ENCODE results near the gene PCDHB10.
"Not testable (repeated sequence)": the region's sequence is repeated elsewhere in the genome, so short reads cannot be mapped to it uniquely, and the experiment has no call there.

PCDHB10 gene

DNA sequence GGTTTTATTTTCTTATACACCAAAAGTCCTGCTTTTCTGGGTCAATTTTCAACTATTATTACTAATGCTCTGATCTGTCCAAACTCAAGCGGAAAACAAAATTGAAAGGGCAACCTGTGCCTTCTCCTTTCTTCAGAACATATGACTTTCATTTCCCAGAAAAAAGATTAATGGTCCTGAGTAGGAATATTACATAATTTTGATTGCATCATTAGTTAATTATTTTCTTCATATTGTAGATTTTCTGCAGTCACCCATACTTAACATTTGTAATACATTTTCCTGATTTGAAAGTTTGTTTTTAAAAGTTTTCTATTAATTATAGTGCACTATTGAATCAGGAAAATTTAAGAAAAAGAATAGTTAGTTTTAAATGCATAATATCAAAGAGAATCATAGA, 16.2 kb upstream of the PCDHB10 start:
- no peaks in the 10 kb centered on the region for H3K4me1 Mint-ChIP-seq
- ATAC-seq (replicated peaks; ENCODE audit: extremely low read depth, poor library complexity, severe bottlenecking) (no peak), DNase-seq (ENCODE audit: low spot score in 2 of 2) (no peak)
- peaks cover 2% of the 10 kb centered on the region for H3K36me3 Mint-ChIP-seq (ENCODE audit: insufficient read depth)
- H3K9me3 Mint-ChIP-seq, result no peaks in the 10 kb centered on the region
- no peak overlapping the region for H3K4me3 Mint-ChIP-seq
- no peak overlapping the region for H3K27ac Mint-ChIP-seq (ENCODE audit: low read depth)
- H3K27me3 Mint-ChIP-seq, result peaks cover 27% of the 10 kb centered on the region

DNA sequence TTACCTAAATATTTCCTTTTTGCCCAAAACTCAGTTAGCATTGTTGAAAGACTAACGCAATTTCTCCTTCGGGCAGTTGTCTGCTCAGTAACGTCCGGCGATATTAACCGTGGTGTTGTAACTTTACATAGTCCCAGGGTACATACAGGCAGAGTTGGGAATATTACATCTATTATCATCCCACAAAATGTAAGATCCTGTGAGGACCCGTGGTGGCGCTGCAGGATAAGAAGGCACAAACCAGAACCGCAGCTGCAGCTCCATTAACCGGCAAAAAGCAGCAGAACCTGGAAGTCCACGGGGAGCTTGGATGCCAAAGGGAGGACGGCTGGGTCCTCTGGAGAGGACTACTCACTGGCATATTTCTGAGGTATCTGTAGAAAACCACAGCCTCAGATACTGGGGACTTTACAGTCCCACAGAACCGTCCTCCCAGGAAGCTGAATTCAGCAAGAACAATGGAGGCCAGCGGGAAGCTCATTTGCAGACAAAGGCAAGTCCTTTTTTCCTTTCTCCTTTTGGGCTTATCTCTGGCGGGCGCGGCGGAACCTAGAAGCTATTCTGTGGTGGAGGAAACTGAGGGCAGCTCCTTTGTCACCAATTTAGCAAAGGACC, 14.5 kb upstream of the PCDHB10 start, which contains the start of gene PCDHB8:
Gene PCDHB8 (plus strand): TSS at position 214 of the 615 bp plus-strand sequence. CDS start 245 bp downstream, at position 459.
- H3K27ac Mint-ChIP-seq (ENCODE audit: low read depth); H3K4me1 Mint-ChIP-seq; H3K9me3 Mint-ChIP-seq; H3K36me3 Mint-ChIP-seq (ENCODE audit: insufficient read depth); DNase-seq (ENCODE audit: low spot score in 2 of 2); ATAC-seq (replicated peaks; ENCODE audit: extremely low read depth, poor library complexity, severe bottlenecking); H3K4me3 Mint-ChIP-seq: not testable (repeated sequence)
- H3K27me3 Mint-ChIP-seq, result peaks cover 34% of the 10 kb centered on the region

DNA sequence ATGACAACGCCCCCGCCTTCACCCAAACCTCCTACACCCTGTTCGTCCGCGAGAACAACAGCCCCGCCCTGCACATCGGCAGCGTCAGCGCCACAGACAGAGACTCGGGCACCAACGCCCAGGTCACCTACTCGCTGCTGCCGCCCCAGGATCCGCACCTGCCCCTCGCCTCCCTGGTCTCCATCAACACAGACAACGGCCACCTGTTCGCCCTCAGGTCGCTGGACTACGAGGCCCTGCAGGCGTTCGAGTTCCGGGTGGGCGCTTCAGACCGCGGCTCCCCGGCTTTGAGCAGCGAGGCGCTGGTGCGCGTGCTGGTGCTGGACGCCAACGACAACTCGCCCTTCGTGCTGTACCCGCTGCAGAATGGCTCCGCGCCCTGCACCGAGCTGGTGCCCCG, 12.8 kb upstream of the PCDHB10 start:
- not testable (repeated sequence) for DNase-seq (ENCODE audit: low spot score in 2 of 2); H3K36me3 Mint-ChIP-seq (ENCODE audit: insufficient read depth); H3K27ac Mint-ChIP-seq (ENCODE audit: low read depth); H3K4me1 Mint-ChIP-seq; H3K9me3 Mint-ChIP-seq; H3K4me3 Mint-ChIP-seq; ATAC-seq (replicated peaks; ENCODE audit: extremely low read depth, poor library complexity, severe bottlenecking)
- H3K27me3 Mint-ChIP-seq, result peaks cover 33% of the 10 kb centered on the region

DNA sequence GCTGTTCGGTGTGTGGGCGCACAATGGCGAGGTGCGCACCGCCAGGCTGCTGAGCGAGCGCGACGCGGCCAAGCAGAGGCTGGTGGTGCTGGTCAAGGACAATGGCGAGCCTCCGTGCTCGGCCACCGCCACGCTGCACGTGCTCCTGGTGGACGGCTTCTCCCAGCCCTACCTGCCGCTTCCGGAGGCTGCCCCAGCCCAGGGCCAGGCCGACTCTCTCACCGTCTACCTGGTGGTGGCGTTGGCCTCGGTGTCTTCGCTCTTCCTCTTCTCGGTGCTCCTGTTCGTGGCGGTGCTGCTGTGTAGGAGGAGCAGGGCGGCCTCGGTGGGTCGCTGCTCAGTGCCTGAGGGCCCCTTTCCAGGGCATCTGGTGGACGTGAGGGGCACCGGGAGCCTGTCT, 12.3 kb upstream of the PCDHB10 start:
- H3K9me3 Mint-ChIP-seq; H3K27ac Mint-ChIP-seq (ENCODE audit: low read depth); H3K4me3 Mint-ChIP-seq; H3K4me1 Mint-ChIP-seq; DNase-seq (ENCODE audit: low spot score in 2 of 2); ATAC-seq (replicated peaks; ENCODE audit: extremely low read depth, poor library complexity, severe bottlenecking); H3K36me3 Mint-ChIP-seq (ENCODE audit: insufficient read depth): not testable (repeated sequence)
- H3K27me3 Mint-ChIP-seq, result peaks cover 38% of the 10 kb centered on the region

DNA sequence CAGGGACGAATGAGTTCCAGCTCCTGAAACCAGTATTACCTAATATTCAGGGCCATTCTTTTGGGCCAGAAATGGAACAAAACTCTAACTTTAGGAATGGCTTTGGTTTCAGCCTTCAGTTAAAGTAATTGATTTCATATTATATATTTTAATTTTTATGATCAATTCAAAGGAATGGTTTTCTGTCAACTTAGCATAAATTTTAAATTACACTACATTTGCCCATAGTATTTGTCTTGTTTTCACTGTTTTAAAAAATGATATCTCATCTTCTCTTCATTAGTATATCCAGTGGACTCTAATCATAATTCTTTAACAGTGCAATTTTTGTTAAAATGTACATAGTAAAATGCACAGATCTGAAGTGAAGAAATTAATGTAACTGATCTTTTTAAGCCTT, 11.8 kb upstream of the PCDHB10 start:
- DNase-seq (ENCODE audit: low spot score in 2 of 2) (no peak), ATAC-seq (replicated peaks; ENCODE audit: extremely low read depth, poor library complexity, severe bottlenecking) (no peak)
- no peaks in the 10 kb centered on the region for H3K4me1 Mint-ChIP-seq
- no peak overlapping the region for H3K27ac Mint-ChIP-seq (ENCODE audit: low read depth)
- no peaks in the 10 kb centered on the region for H3K9me3 Mint-ChIP-seq
- peaks cover 2% of the 10 kb centered on the region for H3K36me3 Mint-ChIP-seq (ENCODE audit: insufficient read depth)
- no peak overlapping the region for H3K4me3 Mint-ChIP-seq
- peaks cover 43% of the 10 kb centered on the region for H3K27me3 Mint-ChIP-seq

DNA sequence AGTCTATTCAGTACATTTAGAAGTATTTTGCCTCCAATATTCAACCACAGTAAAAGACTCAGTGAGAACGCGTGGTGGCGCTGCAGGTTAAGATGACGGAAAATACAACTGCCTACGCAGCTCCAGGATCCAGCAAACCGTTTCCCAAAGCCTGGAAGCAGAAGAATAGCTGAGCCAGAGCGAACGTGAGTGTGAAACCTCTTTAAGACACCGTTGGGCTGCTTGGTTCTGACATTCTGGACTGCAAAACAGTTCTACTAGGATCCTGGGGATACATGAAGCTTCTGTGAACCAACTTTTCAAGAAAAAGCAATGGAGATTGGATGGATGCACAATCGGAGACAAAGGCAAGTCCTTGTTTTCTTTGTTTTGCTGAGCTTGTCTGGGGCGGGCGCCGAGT, 9.9 kb upstream of the PCDHB10 start, which contains the start of gene PCDHB16:
Gene PCDHB16 (plus strand): TSS at position 140 of the 400 bp plus-strand sequence. CDS start 173 bp downstream, at position 313.
- DNase-seq (ENCODE audit: low spot score in 2 of 2) (no peak), ATAC-seq (replicated peaks; ENCODE audit: extremely low read depth, poor library complexity, severe bottlenecking) (no peak)
- peaks cover 5% of the 10 kb centered on the region for H3K9me3 Mint-ChIP-seq
- no peak within 1 kb of the TSS for H3K27ac Mint-ChIP-seq (ENCODE audit: low read depth)
- peaks cover 57% of the 10 kb centered on the region for H3K27me3 Mint-ChIP-seq
- peaks cover 6% of the 10 kb centered on the region for H3K4me1 Mint-ChIP-seq
- peaks cover 2% of the 10 kb centered on the region for H3K36me3 Mint-ChIP-seq (ENCODE audit: insufficient read depth)
- no peak within 1 kb of the TSS for H3K4me3 Mint-ChIP-seq

DNA sequence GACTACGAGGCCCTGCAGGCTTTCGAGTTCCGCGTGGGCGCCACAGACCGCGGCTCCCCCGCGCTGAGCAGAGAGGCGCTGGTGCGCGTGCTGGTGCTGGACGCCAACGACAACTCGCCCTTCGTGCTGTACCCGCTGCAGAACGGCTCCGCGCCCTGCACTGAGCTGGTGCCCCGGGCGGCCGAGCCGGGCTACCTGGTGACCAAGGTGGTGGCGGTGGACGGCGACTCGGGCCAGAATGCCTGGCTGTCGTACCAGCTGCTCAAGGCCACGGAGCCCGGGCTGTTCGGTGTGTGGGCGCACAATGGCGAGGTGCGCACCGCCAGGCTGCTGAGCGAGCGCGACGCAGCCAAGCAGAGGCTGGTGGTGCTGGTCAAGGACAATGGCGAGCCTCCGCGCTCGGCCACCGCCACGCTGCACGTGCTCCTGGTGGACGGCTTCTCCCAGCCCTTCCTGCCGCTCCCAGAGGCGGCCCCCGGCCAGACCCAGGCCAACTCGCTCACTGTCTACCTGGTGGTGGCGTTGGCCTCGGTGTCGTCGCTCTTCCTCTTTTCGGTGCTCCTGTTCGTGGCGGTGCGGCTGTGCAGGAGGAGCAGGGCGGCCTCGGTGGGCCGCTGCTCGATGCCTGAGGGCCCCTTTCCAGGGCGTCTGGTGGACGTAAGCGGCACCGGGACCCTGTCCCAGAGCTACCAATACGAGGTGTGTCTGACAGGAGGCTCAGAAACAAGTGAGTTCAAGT, 7.9 kb upstream of the PCDHB10 start:
- not testable (repeated sequence) for H3K36me3 Mint-ChIP-seq (ENCODE audit: insufficient read depth); ATAC-seq (replicated peaks; ENCODE audit: extremely low read depth, poor library complexity, severe bottlenecking); H3K27ac Mint-ChIP-seq (ENCODE audit: low read depth); DNase-seq (ENCODE audit: low spot score in 2 of 2); H3K4me3 Mint-ChIP-seq; H3K9me3 Mint-ChIP-seq
- peaks cover 72% of the 10 kb centered on the region for H3K27me3 Mint-ChIP-seq
- H3K4me1 Mint-ChIP-seq, result peaks cover 12% of the 10 kb centered on the region

DNA sequence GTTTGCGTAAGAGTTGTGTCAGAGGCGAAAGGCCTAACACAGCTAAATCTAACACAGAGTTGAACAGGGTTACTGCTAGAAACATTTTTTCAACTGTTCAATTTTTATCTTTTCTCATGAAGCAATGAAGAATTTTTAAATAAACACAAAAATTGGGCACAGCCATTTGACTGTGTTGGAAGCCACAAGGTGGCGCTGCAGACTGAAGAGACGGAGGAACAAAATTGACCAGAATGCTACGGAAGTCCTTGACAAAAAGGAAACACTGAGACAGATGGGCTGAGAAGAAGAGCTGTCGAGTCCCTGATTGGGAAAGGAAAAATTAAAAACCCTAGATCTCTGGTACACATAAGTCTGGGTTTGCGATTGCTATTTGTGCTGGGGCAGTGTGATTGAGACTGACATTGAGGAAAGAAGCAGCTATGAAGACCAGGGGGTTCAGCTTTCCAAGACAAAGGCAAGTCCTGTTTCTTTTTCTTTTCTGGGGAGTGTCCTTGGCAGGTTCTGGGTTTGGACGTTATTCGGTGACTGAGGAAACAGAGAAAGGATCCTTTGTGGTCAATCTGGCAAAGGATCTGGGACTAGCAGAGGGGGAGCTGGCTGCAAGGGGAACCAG, 5.1 kb upstream of the PCDHB10 start, which contains the start of gene PCDHB9:
Gene PCDHB9 (plus strand): TSS at position 265 of the 616 bp plus-strand sequence. CDS start 158 bp downstream, at position 423.
- peaks cover 82% of the 10 kb centered on the region for H3K27me3 Mint-ChIP-seq
- ATAC-seq (replicated peaks; ENCODE audit: extremely low read depth, poor library complexity, severe bottlenecking), result no peak
- H3K36me3 Mint-ChIP-seq (ENCODE audit: insufficient read depth), result peaks cover 4% of the 10 kb centered on the region
- no peak for DNase-seq (ENCODE audit: low spot score in 2 of 2)
- peak within 1 kb of the TSS; percentile 53 for H3K4me3 Mint-ChIP-seq
- H3K9me3 Mint-ChIP-seq, result peaks cover 5% of the 10 kb centered on the region
- no peak within 1 kb of the TSS for H3K27ac Mint-ChIP-seq (ENCODE audit: low read depth)
- H3K4me1 Mint-ChIP-seq, result peaks cover 12% of the 10 kb centered on the region

DNA sequence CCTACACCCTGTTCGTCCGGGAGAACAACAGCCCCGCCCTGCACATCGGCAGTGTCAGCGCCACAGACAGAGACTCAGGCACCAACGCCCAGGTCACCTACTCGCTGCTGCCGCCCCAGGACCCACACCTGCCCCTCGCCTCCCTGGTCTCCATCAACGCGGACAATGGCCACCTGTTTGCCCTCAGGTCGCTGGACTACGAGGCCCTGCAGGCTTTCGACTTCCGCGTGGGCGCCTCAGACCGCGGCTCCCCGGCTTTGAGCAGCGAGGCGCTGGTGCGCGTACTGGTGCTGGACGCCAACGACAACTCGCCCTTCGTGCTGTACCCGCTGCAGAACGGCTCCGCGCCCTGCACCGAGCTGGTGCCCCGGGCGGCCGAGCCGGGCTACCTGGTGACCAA, 3.5 kb upstream of the PCDHB10 start:
- not testable (repeated sequence) for ATAC-seq (replicated peaks; ENCODE audit: extremely low read depth, poor library complexity, severe bottlenecking); H3K36me3 Mint-ChIP-seq (ENCODE audit: insufficient read depth); H3K9me3 Mint-ChIP-seq; DNase-seq (ENCODE audit: low spot score in 2 of 2); H3K27ac Mint-ChIP-seq (ENCODE audit: low read depth); H3K4me3 Mint-ChIP-seq
- Mint-ChIP-seq H3K4me1 (peaks cover 12% of the 10 kb centered on the region), H3K27me3 (peaks cover 81% of the 10 kb centered on the region)

DNA sequence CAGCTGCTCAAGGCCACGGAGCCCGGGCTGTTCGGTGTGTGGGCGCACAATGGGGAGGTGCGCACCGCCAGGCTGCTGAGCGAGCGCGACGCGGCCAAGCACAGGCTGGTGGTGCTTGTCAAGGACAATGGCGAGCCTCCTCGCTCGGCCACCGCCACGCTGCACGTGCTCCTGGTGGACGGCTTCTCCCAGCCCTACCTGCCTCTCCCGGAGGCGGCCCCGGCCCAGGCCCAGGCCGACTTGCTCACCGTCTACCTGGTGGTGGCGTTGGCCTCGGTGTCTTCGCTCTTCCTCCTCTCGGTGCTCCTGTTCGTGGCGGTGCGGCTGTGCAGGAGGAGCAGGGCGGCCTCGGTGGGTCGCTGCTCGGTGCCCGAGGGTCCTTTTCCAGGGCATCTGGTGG, 3.0 kb upstream of the PCDHB10 start:
- peaks cover 80% of the 10 kb centered on the region for H3K27me3 Mint-ChIP-seq
- not testable (repeated sequence) for DNase-seq (ENCODE audit: low spot score in 2 of 2); ATAC-seq (replicated peaks; ENCODE audit: extremely low read depth, poor library complexity, severe bottlenecking); H3K27ac Mint-ChIP-seq (ENCODE audit: low read depth); H3K4me3 Mint-ChIP-seq; H3K36me3 Mint-ChIP-seq (ENCODE audit: insufficient read depth); H3K9me3 Mint-ChIP-seq
- peaks cover 12% of the 10 kb centered on the region for H3K4me1 Mint-ChIP-seq

DNA sequence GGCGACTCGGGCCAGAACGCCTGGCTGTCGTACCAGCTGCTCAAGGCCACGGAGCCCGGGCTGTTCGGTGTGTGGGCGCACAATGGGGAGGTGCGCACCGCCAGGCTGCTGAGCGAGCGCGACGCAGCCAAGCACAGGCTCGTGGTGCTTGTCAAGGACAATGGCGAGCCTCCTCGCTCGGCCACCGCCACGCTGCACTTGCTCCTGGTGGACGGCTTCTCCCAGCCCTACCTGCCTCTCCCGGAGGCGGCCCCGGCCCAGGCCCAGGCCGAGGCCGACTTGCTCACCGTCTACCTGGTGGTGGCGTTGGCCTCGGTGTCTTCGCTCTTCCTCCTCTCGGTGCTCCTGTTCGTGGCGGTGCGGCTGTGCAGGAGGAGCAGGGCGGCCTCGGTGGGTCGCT, 2.2 kb downstream of the PCDHB10 start:
- not testable (repeated sequence) for H3K4me3 Mint-ChIP-seq; H3K4me1 Mint-ChIP-seq; H3K36me3 Mint-ChIP-seq (ENCODE audit: insufficient read depth); DNase-seq (ENCODE audit: low spot score in 2 of 2); H3K27ac Mint-ChIP-seq (ENCODE audit: low read depth); ATAC-seq (replicated peaks; ENCODE audit: extremely low read depth, poor library complexity, severe bottlenecking)
- H3K27me3 Mint-ChIP-seq, result peaks cover 74% of the 10 kb centered on the region
- H3K9me3 Mint-ChIP-seq, result peaks cover 22% of the 10 kb centered on the region

DNA sequence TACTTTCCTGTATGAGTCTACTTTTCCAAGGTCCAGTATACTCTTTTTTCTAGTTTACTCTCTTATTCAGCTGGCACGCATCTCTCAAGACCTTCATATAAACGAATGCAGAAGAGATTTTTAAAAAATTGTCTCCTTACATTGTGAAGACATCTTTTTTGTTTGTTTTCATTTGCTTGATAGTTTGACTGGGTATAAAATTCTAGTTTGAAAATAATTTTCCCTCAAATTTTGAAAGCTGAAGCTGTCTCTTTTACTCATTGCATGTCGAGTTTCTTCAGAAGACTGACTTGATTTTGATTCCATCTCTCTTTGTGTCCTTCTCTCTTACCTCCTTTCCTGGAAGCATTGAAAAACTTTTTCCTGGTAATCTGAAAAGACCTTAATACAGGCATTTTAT, 4.2 kb downstream of the PCDHB10 start:
- Mint-ChIP-seq H3K36me3 (ENCODE audit: insufficient read depth) (no peaks in the 10 kb centered on the region), H3K4me3 (no peak overlapping the region), H3K27ac (ENCODE audit: low read depth) (no peak overlapping the region), H3K9me3 (peaks cover 22% of the 10 kb centered on the region), H3K27me3 (peaks cover 59% of the 10 kb centered on the region), H3K4me1 (no peaks in the 10 kb centered on the region)
- ATAC-seq (replicated peaks; ENCODE audit: extremely low read depth, poor library complexity, severe bottlenecking) (no peak), DNase-seq (ENCODE audit: low spot score in 2 of 2) (no peak)

Measured in central memory CD8-positive, alpha-beta T cell (primary cell).